Trophoblast cell (in vitro differentiated cells and primary cell): ENCODE results near the gene VSIG1.

Experiments
- DNase-seq, 2 donors: peaks; one replicate each; pipeline ENCODE4 v3.0.0-alpha.2; 2016
- H2AFZ ChIP-seq: 2 replicates; pipeline ENCODE4 v1.6.1; 2013; ENCODE audit warnings: low read length, moderate library complexity, mild to moderate bottlenecking; ENCODE audit not compliant: insufficient read depth, poor library complexity
- H2AK5ac ChIP-seq: 2 replicates; pipeline ENCODE4 v1.6.1; 2013; ENCODE audit warnings: mild to moderate bottlenecking, low read length
- H2BK120ac ChIP-seq: 2 replicates; pipeline ENCODE4 v1.6.1; 2013; ENCODE audit warnings: low read length, mild to moderate bottlenecking, moderate library complexity; ENCODE audit not compliant: insufficient read depth, poor library complexity
- H2BK12ac ChIP-seq: 2 replicates; pipeline ENCODE4 v1.6.1; 2013; ENCODE audit warnings: mild to moderate bottlenecking, low read length, moderate library complexity
- H2BK5ac ChIP-seq: 2 replicates; pipeline ENCODE4 v1.6.1; 2013; ENCODE audit warnings: low read length, low read depth, moderate library complexity, mild to moderate bottlenecking; ENCODE audit not compliant: poor library complexity
- H3K14ac ChIP-seq: 2 replicates; pipeline ENCODE4 v1.6.1; 2013; ENCODE audit warnings: mild to moderate bottlenecking, low read length
- H3K18ac ChIP-seq: 2 replicates; pipeline ENCODE4 v1.6.1; 2013; ENCODE audit warnings: mild to moderate bottlenecking, low read length
- H3K23ac ChIP-seq: 2 replicates; pipeline ENCODE4 v1.6.1; 2013; ENCODE audit warnings: low read length
- H3K27ac ChIP-seq: 2 replicates; pipeline ENCODE4 v1.5.1; 2013; ENCODE audit warnings: low read depth, mild to moderate bottlenecking, inconsistent platforms, low read length, moderate library complexity
- H3K27me3 ChIP-seq: 2 replicates; pipeline ENCODE4 v1.6.1; 2013; ENCODE audit warnings: inconsistent platforms, mild to moderate bottlenecking, low read length, moderate library complexity; ENCODE audit not compliant: insufficient read depth
- H3K36me3 ChIP-seq, 2 experiments: 1 replicate in 1 of 2; 2 replicates in 1 of 2; pipeline ENCODE4 v1.6.1; 2013; ENCODE audit warnings: low read length in 2 of 2, mild to moderate bottlenecking in 2 of 2, moderate library complexity in 1 of 2; ENCODE audit not compliant: insufficient read depth in 2 of 2, control insufficient read depth in 1 of 2
- H3K4ac ChIP-seq: 2 replicates; pipeline ENCODE4 v1.6.1; 2013; ENCODE audit warnings: low read depth, mild to moderate bottlenecking, low read length, moderate library complexity
- H3K4me1 ChIP-seq, 2 experiments: 1 replicate in 1 of 2; 2 replicates in 1 of 2; pipeline ENCODE4 v1.6.1; 2013; ENCODE audit warnings: low read length in 2 of 2, mild to moderate bottlenecking in 2 of 2, moderate library complexity in 1 of 2; ENCODE audit not compliant: insufficient read depth in 2 of 2, control insufficient read depth in 1 of 2
- H3K4me2 ChIP-seq: 2 replicates; pipeline ENCODE4 v1.6.1; 2013; ENCODE audit warnings: inconsistent platforms, mild to moderate bottlenecking, low read length, moderate library complexity
- H3K4me3 ChIP-seq: 2 replicates; pipeline ENCODE4 v1.5.1; 2013; ENCODE audit warnings: mild to moderate bottlenecking, low read depth, low read length, inconsistent platforms
- H3K79me1 ChIP-seq: one replicate; pipeline ENCODE4 v1.6.1; 2013; ENCODE audit warnings: low read length
- H3K79me2 ChIP-seq: 2 replicates; pipeline ENCODE4 v1.6.1; 2013; ENCODE audit warnings: low read length, mild to moderate bottlenecking; ENCODE audit not compliant: control insufficient read depth, insufficient read depth, poor library complexity
- H3K9ac ChIP-seq: 2 replicates; pipeline ENCODE4 v1.6.1; 2013; ENCODE audit warnings: mild to moderate bottlenecking, low read length
- H3K9me3 ChIP-seq: 2 replicates; pipeline ENCODE4 v1.6.1; 2013; ENCODE audit warnings: low read depth, mild to moderate bottlenecking, control low read depth, inconsistent platforms, low read length; ENCODE audit not compliant: insufficient read depth
- H4K12ac ChIP-seq: 2 replicates; pipeline ENCODE4 v1.6.1; 2013; ENCODE audit warnings: low read depth, mild to moderate bottlenecking, low read length, moderate library complexity
- H4K8ac ChIP-seq: 2 replicates; pipeline ENCODE4 v1.6.1; 2013; ENCODE audit warnings: low read depth, mild to moderate bottlenecking, low read length, moderate library complexity
- H4K91ac ChIP-seq: one replicate; pipeline ENCODE4 v1.6.1; 2013; ENCODE audit warnings: low read depth, mild to moderate bottlenecking, low read length, moderate library complexity
- WGBS: extraction: QIAGEN DNeasy Blood & Tissue Kit; methylation state at CpG from one replicate; pipeline ENCODE4 v1.1.7; 2013; ENCODE audit warnings: missing lambda C conversion rate; ENCODE audit not compliant: insufficient read length, insufficient coverage; ENCODE audit errors: extremely low coverage; 5-methylcytosine and 5-hydroxymethylcytosine counted together

The VSIG1 gene

GRCh38 chrX:108049649-108050048, 4.8 kb downstream of the VSIG1 start:
- H3K36me3 ChIP-seq: no peaks in the 10 kb centered on the region
- H3K14ac ChIP-seq: no peak overlapping the region
- no CpG with 5 or more reads among the region's 1 CpG for WGBS
- H3K4ac ChIP-seq: no peak overlapping the region
- no peak for DNase-seq
- H2AFZ ChIP-seq: no peak overlapping the region
- no peaks in the 10 kb centered on the region for H3K27me3 ChIP-seq
- H3K27ac ChIP-seq: no peak overlapping the region
- no peak overlapping the region for H3K4me2 ChIP-seq
- no peak overlapping the region for H4K8ac ChIP-seq
- no peak overlapping the region for H2BK120ac ChIP-seq
- H2BK5ac ChIP-seq: no peak overlapping the region
- H4K91ac ChIP-seq: no peak overlapping the region
- H3K4me3 ChIP-seq: no peak overlapping the region
- no peak overlapping the region for H3K18ac ChIP-seq
- H2AK5ac ChIP-seq: no peak overlapping the region
- no peaks in the 10 kb centered on the region for H3K9me3 ChIP-seq
- H3K79me1 ChIP-seq: no peaks in the 10 kb centered on the region
- H3K4me1 ChIP-seq: no peaks in the 10 kb centered on the region
- H4K12ac ChIP-seq: no peak overlapping the region
- H3K79me2 ChIP-seq: no peaks in the 10 kb centered on the region
- no peak overlapping the region for H3K23ac ChIP-seq
- no peak overlapping the region for H2BK12ac ChIP-seq
- no peak overlapping the region for H3K9ac ChIP-seq

- H2AK5ac ChIP-seq: no peak overlapping the region
- H3K36me3 ChIP-seq: no peaks in the 10 kb centered on the region
- no peaks in the 10 kb centered on the region for H3K27me3 ChIP-seq
- DNase-seq: no peak
- no peak overlapping the region for H4K91ac ChIP-seq
- H2AFZ ChIP-seq: no peak overlapping the region
- no peak overlapping the region for H3K9ac ChIP-seq
- no peak overlapping the region for H3K18ac ChIP-seq
- no peak overlapping the region for H4K8ac ChIP-seq
- H3K4me1 ChIP-seq: no peaks in the 10 kb centered on the region
- H3K4me2 ChIP-seq: no peak overlapping the region
- H3K9me3 ChIP-seq: no peaks in the 10 kb centered on the region
- no peak overlapping the region for H3K27ac ChIP-seq
- H4K12ac ChIP-seq: no peak overlapping the region
- H2BK120ac ChIP-seq: no peak overlapping the region
- no peak overlapping the region for H2BK5ac ChIP-seq
- H3K79me1 ChIP-seq: no peaks in the 10 kb centered on the region
- no peak overlapping the region for H3K14ac ChIP-seq
- H3K4me3 ChIP-seq: no peak overlapping the region
- H3K79me2 ChIP-seq: no peaks in the 10 kb centered on the region
- no peak overlapping the region for H3K4ac ChIP-seq
- no peak overlapping the region for H3K23ac ChIP-seq
- no peak overlapping the region for H2BK12ac ChIP-seq
These were observed 8.4 kb downstream of the VSIG1 start for GRCh38 chrX:108053218-108053617.

- no peak overlapping the region for H4K8ac ChIP-seq
- H3K18ac ChIP-seq: no peak overlapping the region
- H3K4me3 ChIP-seq: no peak overlapping the region
- no peak overlapping the region for H3K9ac ChIP-seq
- no peak overlapping the region for H2AK5ac ChIP-seq
- H3K36me3 ChIP-seq: no peaks in the 10 kb centered on the region
- no peaks in the 10 kb centered on the region for H3K9me3 ChIP-seq
- no peak overlapping the region for H3K23ac ChIP-seq
- no peak overlapping the region for H2BK5ac ChIP-seq
- DNase-seq: no peak
- H2BK12ac ChIP-seq: no peak overlapping the region
- no peaks in the 10 kb centered on the region for H3K4me1 ChIP-seq
- no peak overlapping the region for H2AFZ ChIP-seq
- no peak overlapping the region for H4K12ac ChIP-seq
- H3K27ac ChIP-seq: no peak overlapping the region
- H4K91ac ChIP-seq: no peak overlapping the region
- H3K79me1 ChIP-seq: no peaks in the 10 kb centered on the region
- no peaks in the 10 kb centered on the region for H3K27me3 ChIP-seq
- H2BK120ac ChIP-seq: no peak overlapping the region
- no peak overlapping the region for H3K4me2 ChIP-seq
- H3K79me2 ChIP-seq: no peaks in the 10 kb centered on the region
- H3K4ac ChIP-seq: no peak overlapping the region
- no peak overlapping the region for H3K14ac ChIP-seq
These were observed 10.7 kb downstream of the VSIG1 start for GRCh38 chrX:108055546-108055945.

GRCh38 chrX:108059801-108060200, 14.9 kb downstream of the VSIG1 start:
- DNase-seq: no peak
- H2AK5ac ChIP-seq: no peak overlapping the region
- H3K4me1 ChIP-seq: no peaks in the 10 kb centered on the region
- no peaks in the 10 kb centered on the region for H3K79me2 ChIP-seq
- H3K23ac ChIP-seq: no peak overlapping the region
- no peak overlapping the region for H2BK5ac ChIP-seq
- no peaks in the 10 kb centered on the region for H3K9me3 ChIP-seq
- H4K12ac ChIP-seq: no peak overlapping the region
- WGBS: no CpG with 5 or more reads among the region's 1 CpG
- H3K4me3 ChIP-seq: no peak overlapping the region
- no peak overlapping the region for H3K14ac ChIP-seq
- H3K27me3 ChIP-seq: no peaks in the 10 kb centered on the region
- H2BK120ac ChIP-seq: no peak overlapping the region
- no peak overlapping the region for H3K4ac ChIP-seq
- no peak overlapping the region for H4K8ac ChIP-seq
- H3K27ac ChIP-seq: no peak overlapping the region
- no peak overlapping the region for H2AFZ ChIP-seq
- no peaks in the 10 kb centered on the region for H3K36me3 ChIP-seq
- H3K79me1 ChIP-seq: no peaks in the 10 kb centered on the region
- H3K4me2 ChIP-seq: no peak overlapping the region
- H3K9ac ChIP-seq: no peak overlapping the region
- H2BK12ac ChIP-seq: no peak overlapping the region
- no peak overlapping the region for H4K91ac ChIP-seq
- no peak overlapping the region for H3K18ac ChIP-seq

- no peak overlapping the region for H4K12ac ChIP-seq
- no peaks in the 10 kb centered on the region for H3K4me1 ChIP-seq
- H2BK12ac ChIP-seq: no peak overlapping the region
- H3K4ac ChIP-seq: no peak overlapping the region
- no peak overlapping the region for H3K4me2 ChIP-seq
- H3K27ac ChIP-seq: no peak overlapping the region
- H3K4me3 ChIP-seq: no peak overlapping the region
- no peak overlapping the region for H3K14ac ChIP-seq
- no peak overlapping the region for H2BK5ac ChIP-seq
- H3K9me3 ChIP-seq: no peaks in the 10 kb centered on the region
- DNase-seq: no peak
- H3K9ac ChIP-seq: no peak overlapping the region
- no peak overlapping the region for H2AK5ac ChIP-seq
- H2AFZ ChIP-seq: no peak overlapping the region
- no peaks in the 10 kb centered on the region for H3K27me3 ChIP-seq
- no peaks in the 10 kb centered on the region for H3K79me1 ChIP-seq
- H4K91ac ChIP-seq: no peak overlapping the region
- no CpG with 5 or more reads among the region's 1 CpG for WGBS
- H4K8ac ChIP-seq: no peak overlapping the region
- H3K23ac ChIP-seq: no peak overlapping the region
- H3K36me3 ChIP-seq: no peaks in the 10 kb centered on the region
- H2BK120ac ChIP-seq: no peak overlapping the region
- H3K18ac ChIP-seq: no peak overlapping the region
- no peaks in the 10 kb centered on the region for H3K79me2 ChIP-seq
These were observed 19.1 kb downstream of the VSIG1 start for GRCh38 chrX:108064001-108064400.
